ENCODE measurements around the gene GRM7.

GRM7 gene

GRCh38 chr3:7241584-7242302 lies 380.8 kb downstream of the GRM7 start:
- no peak for DNase-seq (ENCODE audit: low spot score)

DNA sequence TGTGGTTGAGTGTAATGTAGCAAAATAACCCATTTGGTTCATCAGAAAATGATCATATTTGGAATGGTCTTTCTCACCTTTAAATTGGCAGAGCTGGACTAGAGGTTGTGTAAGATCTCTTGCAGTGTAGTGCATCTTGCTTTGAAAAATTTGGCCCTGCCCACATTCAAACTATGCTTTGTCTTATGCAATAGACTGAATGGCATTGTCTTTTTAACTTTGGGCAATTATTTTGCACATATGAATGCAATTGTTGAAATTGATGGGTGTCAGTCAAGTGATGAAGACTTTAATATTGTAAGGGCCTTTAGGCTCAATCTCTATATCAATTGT lies 381.4 kb downstream of the GRM7 start:
- no peak for DNase-seq (ENCODE audit: low spot score)

DNA sequence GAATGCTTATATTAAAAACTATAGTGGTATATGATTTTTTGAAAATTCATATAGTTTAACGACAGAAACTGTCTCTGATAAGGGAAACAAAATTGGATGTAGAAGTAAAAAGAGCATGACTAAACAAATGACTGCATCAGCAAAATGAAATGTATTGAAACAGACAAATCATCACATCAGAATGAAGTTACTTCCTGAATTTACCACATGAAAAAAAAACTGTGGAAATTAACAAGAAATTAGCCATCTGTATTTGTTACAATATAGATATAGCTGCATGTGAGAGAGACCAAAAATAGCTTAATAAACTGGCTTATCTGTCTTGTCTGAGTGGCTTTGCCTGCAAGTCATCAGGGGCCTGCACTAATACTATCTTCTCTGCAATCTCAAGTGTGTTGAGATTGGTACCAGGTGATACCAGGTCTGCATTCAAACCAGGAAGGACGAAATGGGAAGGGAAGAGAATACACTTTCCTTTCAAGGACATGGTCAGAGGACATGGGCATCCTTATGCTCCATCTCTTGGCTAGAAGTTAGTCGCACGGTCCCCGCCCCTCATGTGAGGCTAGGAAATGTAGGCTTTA lies 388.7 kb downstream of the GRM7 start:
- DNase-seq (ENCODE audit: low spot score), result no peak

DNA sequence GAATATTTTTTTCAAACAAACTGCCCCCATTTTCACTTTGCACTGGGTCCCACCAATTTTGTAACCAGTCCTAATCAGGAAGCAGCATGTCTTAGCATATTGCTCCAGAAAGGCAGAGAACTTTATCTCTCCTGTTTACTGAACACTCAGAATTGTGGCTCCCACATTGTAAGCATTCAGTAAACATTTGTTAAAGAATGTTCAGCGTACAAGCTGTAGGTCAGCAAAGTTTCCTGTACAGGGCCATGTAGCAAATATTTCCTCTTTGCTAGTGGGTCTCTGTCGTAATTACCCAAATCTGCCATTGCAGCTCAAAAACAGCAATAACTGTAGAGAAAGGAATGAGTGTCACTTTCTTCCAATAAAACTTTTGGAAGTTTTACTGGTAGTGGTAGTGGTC lies 393.3 kb downstream of the GRM7 start:
- no peak for DNase-seq (ENCODE audit: low spot score)

DNA sequence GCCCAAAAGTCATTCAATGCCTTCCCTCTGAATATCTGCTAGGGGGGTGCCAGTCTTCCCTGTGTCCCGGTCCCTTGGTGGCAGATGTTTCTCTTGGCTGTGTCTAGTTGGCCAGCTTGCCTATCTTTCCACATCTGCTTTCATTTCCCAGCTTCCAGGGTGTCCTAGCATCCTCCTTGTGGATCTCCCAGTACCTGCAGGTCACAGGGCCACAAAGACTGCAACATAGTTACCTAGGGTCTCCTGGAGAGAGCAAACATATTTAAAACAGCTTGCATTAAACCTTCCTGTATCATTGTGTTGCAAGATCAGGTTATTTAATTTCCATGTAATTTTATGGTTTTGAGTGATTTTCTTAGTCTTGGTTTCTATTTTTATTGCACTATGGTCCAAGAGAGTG lies 400.1 kb downstream of the GRM7 start:
- no peak for DNase-seq (ENCODE audit: low spot score)

- no peak for DNase-seq (ENCODE audit: low spot score)
These were observed 402.7 kb downstream of the GRM7 start for GRCh38 chr3:7263347-7264195.

DNA sequence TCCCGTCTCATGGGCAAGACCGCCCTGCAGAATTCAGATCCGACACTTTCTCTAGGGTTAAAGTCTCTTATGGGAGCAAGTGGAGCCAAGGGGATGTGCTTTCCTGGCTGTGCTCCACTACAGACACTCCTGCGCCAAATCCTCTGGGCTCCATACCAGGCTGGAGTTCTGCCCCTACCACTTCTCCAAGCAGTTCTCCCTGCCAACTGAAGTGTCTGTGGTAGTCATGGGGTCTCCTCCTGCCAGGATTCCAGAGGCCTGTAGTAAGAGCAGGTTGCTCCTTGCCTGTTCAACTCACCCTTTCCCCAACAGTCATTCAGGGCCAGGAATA lies 403.2 kb downstream of the GRM7 start:
- no peak for DNase-seq (ENCODE audit: low spot score)

- DNase-seq (ENCODE audit: low spot score), result no peak
These were observed 404.8 kb downstream of the GRM7 start for GRCh38 chr3:7265736-7266135.

- DNase-seq (ENCODE audit: low spot score), result no peak
These were observed 405.6 kb downstream of the GRM7 start for GRCh38 chr3:7266551-7266950.

- DNase-seq (ENCODE audit: low spot score), result no peak
These were observed 409.8 kb downstream of the GRM7 start for GRCh38 chr3:7270731-7271130.

DNA sequence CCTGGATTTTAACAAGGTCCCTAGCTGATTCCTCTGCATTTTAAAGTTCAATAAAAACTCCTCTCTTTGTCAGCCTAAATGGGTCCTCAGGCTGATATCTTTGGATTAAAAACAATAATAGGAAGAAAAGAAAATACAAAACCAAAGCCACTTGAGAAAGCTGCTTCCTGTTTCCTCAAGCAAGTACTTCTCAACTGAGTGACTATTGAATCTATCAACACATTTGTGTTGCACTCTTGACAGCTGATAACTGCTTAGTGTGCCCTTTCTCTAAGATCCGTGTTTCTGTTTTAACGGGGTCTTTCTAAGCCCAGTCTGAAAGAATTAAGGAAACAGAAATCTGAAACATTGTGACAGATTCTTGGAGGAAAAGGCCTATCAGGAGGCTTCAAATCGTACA lies 410.7 kb downstream of the GRM7 start:
- DNase-seq (ENCODE audit: low spot score), result no peak

DNA sequence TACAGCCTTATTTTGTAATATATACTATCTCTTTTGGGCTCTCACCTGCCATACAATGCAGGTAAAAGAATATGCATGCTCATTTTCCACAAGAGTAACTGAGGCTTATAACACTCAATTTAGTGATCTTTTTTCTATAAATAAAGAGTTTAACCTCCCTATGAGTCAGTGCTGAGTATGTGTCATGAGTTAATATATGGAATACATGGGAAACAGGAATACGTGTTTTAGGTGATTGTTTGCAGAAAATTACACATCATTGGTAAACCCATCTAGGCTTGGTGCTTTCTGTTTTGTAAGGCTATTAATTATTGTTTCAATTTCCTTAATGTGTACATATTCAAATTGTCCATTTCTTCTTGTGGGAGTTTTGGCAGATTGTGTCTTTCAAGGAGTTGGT lies 411.3 kb downstream of the GRM7 start:
- no peak for DNase-seq (ENCODE audit: low spot score)

DNA sequence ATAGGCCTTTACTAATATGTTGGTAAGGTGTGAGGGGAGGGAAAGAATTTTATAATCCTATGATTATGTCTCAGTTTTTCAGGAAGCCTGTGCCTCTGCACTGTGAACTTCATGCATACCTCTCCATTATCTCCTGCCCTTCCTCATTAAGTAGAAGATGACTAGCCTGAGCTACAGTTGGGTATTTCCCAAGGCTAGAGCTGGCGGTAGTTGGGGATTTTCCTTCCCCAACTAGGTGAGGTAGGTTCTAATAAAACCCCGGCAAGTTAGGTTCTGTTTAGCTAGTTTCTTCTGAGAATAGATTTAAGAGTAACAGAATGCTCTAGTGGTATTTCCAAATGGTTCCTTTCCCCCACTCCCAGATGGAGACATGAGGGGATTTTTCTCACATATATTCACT lies 414.5 kb downstream of the GRM7 start:
- no peak for DNase-seq (ENCODE audit: low spot score)

- no peak for DNase-seq (ENCODE audit: low spot score)
These were observed 419.4 kb downstream of the GRM7 start for GRCh38 chr3:7280318-7280717.

DNA sequence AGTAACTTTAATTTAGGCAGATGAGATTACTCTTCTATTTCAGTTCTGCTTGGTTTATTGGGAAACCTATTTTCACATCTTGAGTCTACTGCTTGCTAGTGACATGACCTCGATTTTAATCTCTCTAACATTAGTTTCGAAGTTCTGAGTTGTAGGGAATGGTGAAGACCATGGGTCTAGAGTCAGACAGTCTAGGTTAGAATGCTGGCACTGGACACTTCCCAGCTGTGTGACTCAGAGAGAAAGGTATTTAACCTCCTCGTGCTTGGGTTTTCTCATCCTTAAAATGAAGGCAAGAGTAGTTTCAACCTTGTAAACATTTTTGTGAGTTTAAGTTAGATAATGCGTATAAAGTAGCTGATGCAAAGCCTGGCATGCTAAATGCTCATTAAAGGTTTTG lies 422.1 kb downstream of the GRM7 start:
- no peak for DNase-seq (ENCODE audit: low spot score)

DNA sequence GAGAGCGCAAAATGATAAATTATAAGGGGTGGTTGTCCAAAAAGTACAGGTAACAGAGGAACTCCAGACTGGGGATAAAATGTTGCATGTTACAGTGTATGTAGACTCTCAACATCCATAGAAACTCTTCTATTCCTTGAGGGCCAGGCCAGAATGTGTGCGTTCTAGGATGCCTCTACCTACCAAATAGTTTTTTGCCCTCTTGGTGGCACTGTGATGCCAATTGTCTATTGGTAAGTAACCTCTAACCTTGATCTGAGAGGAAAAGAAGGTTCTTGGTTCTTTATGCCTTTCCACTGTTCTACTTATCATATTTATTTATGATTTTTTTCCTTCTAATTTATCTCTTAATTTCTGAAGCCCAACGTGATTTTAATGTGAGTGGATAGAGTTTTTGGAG lies 424.6 kb downstream of the GRM7 start:
- no peak for DNase-seq (ENCODE audit: low spot score)

GRCh38 chr3:7288133-7288532 lies 427.2 kb downstream of the GRM7 start:
- DNase-seq (ENCODE audit: low spot score), result no peak

DNA sequence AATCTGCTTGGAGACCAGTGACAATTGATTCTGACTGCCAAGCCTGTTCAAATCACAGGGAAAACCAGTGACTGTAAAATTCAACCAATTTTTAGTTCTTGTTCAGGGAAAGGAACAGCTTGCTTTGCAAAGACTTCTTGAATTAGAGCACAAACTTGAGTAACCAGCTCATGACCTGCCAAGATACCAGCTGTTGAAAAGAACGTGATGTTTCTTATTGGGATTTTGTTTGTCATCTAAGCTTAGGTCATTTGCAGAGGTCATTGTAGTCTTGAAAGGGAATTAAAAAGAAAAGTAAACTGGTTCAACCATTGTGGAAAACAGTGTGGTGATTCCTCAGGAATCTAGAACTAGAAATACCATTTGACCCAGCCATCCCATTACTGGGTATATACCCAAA lies 428.2 kb downstream of the GRM7 start:
- DNase-seq (ENCODE audit: low spot score), result no peak

DNA sequence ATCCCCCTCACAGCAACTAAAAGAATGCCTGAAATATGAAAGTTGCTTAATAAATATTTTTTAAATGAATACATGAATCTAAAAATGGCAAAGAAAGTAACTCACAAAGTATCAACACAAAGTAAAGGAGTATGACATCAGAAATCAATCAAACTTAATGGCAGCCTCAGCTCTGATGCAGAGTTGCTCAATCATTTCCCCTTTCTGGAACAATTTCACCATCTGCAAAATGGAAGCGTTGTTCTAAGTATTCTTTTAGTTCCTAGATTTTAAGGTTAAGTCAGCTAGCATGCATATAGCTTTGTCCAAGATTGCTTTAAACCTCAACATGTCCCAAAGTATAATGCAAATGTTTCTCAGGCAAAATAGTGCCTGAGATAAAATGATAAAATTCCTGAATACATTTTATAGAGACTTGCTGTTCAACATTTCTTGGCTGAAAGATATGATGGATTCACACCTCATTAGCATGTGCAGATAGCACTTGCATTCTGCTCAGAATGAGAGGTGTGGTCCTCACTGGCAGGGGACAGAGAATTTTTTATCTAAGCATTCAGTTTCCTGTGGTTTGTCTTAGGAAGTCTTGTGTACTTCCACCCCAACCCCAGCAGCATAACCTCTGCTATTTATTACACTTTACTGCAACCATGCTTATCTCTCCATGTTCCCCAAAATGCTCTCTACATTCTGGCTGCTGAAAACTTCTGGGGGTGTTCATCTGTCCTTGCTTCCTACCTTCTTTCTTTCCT lies 429.3 kb downstream of the GRM7 start:
- no peak for DNase-seq (ENCODE audit: low spot score)

DNA sequence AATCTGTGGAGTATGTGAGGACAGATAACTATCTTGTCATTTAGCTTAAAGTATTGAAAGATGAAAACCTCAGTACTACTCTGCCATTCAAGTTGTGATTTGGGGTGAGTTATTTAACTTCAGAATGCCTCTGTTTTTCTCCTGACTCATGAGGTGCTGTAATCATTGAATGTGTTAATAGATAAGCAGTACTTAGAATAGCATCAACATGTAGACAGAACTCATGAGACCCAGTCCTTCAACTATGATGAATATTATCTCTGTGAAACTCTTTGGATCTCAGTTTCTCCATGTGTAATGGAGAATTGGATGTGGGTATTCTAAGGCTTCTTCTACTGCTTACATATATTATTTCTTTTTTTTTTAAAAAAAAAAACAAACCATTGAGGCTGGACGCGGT lies 431.4 kb downstream of the GRM7 start:
- DNase-seq (ENCODE audit: low spot score), result no peak

DNA sequence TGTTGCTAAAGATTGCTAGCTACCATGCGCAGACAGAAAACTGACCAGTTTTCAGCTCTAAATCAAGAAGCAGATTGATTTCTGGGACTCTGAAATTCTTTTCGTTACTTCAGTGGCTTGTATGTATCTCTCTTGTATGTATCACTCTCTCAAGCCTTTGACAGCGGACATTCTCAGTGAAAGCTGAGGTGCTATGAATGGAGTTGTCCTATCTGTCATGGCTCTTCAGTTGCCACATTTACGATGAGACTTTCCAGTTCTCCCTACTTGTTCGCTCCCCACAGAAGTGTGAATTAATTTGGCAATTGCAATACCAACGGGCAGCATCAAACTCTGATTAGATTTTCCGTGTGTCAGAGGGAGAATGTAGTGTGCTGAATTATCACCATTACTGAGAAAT lies 432.4 kb downstream of the GRM7 start:
- DNase-seq (ENCODE audit: low spot score), result no peak

- no peak for DNase-seq (ENCODE audit: low spot score)
These were observed 444.6 kb downstream of the GRM7 start for GRCh38 chr3:7305561-7305960.

DNA sequence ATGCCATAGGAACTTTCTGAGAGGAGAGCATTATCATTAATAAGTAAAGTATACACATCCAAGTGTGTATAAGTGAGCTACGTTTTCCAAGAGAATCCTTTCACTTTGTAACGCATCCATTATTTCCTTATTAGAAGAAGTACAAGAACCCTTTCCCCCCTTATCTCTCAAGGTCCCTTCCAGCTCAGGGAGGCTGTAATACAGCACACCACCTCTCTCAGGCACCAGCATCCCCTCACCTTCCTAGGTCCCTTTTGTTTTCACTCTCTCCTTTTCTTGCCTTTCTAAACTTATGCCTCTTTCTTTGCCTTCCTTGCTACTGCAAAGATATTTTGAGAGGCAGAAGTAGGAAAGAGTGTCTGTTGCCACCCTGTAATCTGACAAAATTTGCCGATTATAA lies 446.0 kb downstream of the GRM7 start:
- DNase-seq (ENCODE audit: low spot score), result no peak

Measured in AG08396 (cell line).